ENCODE measurements around the gene SPATA6.
"Not testable (repeated sequence)": the region's sequence is repeated elsewhere in the genome, so short reads cannot be mapped to it uniquely, and the experiment has no call there.

SPATA6 gene

DNA sequence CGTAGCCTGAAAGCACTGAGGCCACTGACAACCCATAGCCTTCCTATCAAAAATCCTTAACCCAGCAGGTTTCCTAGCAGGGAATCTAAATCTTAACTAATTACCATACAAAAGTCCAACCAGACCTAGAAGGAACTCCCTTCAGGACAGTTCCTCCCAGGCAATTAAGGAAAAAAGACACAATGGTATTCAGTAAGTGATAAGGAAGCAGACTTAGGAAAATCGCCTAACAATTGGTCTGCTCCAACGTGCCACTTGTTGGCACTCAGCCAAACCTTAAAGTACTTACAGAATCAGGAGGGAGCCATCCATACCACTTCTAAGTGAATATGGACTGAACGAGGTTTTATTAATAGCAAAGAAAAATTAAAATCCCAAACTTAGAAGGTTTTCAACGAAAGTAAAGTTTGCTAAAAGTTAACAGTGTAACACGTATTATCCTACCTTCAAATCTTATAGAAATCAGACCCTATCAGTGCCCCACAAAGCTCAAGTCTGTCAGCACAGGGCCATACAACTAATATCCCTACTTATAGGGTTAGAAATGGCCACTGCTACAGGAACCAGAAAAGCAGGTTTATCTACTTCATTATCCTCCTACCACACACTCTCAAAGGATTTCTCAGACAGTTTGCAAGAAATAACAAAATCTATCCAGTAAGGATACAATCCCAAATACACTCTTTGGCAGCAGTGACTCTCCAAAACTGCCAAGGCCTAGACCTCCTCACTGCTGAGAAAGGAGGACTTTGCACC lies 29.0 kb downstream of the SPATA6 start:
- no peak for DNase-seq (ENCODE audit: low read depth)
- no peak overlapping the region for H3K4me3 ChIP-seq (ENCODE audit: low read depth, low read length)
- TF ChIP-seq, protein P1, sequence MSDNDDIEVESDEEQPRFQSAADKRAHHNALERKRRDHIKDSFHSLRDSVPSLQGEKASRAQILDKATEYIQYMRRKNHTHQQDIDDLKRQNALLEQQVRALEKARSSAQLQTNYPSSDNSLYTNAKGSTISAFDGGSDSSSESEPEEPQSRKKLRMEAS (IDR thresholded peaks at IDR 0.05; ENCODE audit: low read depth, low read length), result no peak
- TF ChIP-seq POLR2A (IDR thresholded peaks at IDR 0.05; ENCODE audit: extremely low read depth, insufficient read length) (no peak), MYC (IDR thresholded peaks at IDR 0.05; ENCODE audit: low read depth, low read length) (no peak)
- TF ChIP-seq, protein P2, sequence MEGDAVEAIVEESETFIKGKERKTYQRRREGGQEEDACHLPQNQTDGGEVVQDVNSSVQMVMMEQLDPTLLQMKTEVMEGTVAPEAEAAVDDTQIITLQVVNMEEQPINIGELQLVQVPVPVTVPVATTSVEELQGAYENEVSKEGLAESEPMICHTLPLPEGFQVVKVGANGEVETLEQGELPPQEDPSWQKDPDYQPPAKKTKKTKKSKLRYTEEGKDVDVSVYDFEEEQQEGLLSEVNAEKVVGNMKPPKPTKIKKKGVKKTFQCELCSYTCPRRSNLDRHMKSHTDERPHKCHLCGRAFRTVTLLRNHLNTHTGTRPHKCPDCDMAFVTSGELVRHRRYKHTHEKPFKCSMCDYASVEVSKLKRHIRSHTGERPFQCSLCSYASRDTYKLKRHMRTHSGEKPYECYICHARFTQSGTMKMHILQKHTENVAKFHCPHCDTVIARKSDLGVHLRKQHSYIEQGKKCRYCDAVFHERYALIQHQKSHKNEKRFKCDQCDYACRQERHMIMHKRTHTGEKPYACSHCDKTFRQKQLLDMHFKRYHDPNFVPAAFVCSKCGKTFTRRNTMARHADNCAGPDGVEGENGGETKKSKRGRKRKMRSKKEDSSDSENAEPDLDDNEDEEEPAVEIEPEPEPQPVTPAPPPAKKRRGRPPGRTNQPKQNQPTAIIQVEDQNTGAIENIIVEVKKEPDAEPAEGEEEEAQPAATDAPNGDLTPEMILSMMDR (IDR thresholded peaks at IDR 0.05; ENCODE audit: low read depth, low read length), result no peak

DNA sequence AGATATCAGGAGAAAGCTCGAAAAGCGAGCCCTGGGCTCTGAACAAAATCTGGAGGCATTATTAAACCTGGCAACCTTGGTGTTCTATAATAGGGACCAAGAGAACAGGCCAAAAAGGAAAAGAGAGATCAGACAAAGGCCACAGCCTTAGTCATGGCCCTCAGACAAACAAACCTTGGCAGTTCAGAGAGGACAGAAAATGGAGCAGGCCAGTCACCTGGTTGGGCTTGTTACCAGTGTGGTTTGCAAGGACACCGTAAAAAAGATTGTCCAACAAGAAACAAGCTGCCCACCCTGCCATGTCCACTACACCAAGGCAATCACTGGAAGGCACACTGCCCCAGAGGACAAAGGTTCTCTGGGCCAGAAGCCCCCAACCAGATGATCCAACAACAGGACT lies 31.2 kb downstream of the SPATA6 start:
- DNase-seq (ENCODE audit: low read depth); H3K4me3 ChIP-seq (ENCODE audit: low read depth, low read length): not testable (repeated sequence)

DNA sequence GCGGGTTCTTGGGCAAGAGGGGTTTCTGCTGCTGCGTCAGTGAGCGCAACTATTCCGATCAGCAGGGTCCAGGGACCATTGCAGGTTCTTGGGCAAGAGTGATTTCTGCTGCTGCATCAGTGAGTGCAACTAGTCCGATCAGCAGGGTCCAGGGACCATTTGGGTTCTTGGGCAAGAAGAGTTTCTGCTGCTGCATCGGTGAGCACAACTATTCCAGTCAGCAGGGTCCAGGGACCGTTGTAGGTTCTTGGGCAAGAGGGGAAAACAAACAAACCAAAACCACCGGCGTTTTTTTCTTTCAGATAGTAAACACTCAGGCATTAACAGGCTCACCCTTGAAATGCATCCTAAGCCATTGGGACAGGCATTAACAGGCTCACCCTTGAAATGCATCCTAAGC lies 32.6 kb downstream of the SPATA6 start:
- H3K4me3 ChIP-seq (ENCODE audit: low read depth, low read length), result no peak overlapping the region
- no peak for DNase-seq (ENCODE audit: low read depth)
- TF ChIP-seq, protein P2 (IDR thresholded peaks at IDR 0.05; ENCODE audit: low read depth, low read length), result no peak
- TF ChIP-seq, protein P1 (IDR thresholded peaks at IDR 0.05; ENCODE audit: low read depth, low read length), result no peak
- TF ChIP-seq MYC (IDR thresholded peaks at IDR 0.05; ENCODE audit: low read depth, low read length), result no peak
- TF ChIP-seq POLR2A (IDR thresholded peaks at IDR 0.05; ENCODE audit: extremely low read depth, insufficient read length), result no peak

DNA sequence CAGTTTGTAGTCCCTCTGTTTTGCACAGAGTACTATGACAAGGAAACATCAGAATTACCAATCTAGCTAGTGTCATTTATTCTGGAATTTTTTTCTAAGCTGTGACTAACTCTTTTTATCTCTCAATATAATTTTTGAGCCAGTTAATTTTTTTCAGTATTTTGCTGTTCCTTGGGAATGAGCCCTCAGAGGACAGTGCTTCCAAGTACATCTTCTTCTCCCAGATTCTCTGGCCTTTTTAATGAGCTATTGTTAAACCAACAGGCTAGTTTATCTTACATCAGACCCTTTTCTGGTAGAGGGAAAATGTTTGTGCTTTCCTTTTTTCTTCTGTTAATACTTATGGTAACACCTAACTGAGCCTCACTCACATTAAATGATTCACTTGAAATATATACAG lies 34.6 kb downstream of the SPATA6 start:
- DNase-seq (ENCODE audit: low read depth); H3K4me3 ChIP-seq (ENCODE audit: low read depth, low read length): not testable (repeated sequence)

DNA sequence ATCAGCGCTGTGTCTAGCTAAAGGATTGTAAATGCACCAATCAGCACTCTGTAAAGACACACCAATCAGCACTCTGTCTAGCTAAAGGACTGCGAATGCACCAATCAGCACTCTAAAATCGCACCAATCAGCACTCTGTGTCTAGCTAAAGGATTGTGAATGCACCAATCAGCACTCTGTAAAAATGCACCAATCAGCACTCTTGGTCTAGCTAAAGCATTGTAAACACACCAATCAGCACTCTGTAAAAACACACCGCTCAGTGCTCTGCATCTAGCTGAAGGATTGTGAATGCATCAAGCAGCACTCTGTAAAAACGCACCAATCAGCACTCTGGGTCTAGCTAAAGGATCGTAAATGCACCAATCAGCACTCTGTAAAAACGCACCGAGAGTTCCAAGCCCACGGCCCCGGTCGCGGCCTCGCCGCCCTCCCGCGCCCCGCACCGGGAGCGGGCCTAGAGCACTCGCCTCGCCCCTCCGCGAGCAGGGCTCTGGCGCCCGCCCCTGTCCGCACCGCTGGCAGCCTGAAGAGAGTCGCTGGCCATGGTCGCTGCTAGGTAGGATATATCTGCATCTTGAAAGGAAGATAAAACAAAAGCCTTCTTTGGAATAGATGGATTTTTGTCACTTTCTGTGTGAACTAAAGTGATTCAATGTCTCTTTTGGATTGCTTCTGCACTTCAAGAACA lies 36.5 kb downstream of the SPATA6 start:
- not testable (repeated sequence) for DNase-seq (ENCODE audit: low read depth); H3K4me3 ChIP-seq (ENCODE audit: low read depth, low read length)

DNA sequence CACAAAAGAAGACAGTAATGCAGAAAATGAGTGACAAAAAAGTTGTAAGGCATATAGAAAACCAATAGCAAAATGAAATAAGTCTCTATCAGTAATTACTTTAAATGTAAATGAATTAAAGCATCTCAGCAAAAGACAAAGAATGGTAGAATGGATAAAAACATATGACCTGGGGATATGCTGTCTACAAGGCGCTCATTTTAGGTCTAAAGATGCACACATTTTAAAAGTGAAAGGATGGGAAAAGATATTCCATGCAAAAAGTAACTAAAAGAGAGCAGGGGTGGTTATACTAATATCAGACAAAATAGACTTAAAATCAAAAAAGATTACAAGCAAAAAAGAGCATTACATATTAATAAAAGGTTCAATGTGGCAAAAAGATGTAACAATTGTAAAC lies 41.2 kb downstream of the SPATA6 start:
- TF ChIP-seq, protein P2 (IDR thresholded peaks at IDR 0.05; ENCODE audit: low read depth, low read length), result no peak
- TF ChIP-seq MYC (IDR thresholded peaks at IDR 0.05; ENCODE audit: low read depth, low read length), result no peak
- TF ChIP-seq, protein P1 (IDR thresholded peaks at IDR 0.05; ENCODE audit: low read depth, low read length), result no peak
- TF ChIP-seq POLR2A (IDR thresholded peaks at IDR 0.05; ENCODE audit: extremely low read depth, insufficient read length), result no peak
- DNase-seq (ENCODE audit: low read depth), result no peak
- H3K4me3 ChIP-seq (ENCODE audit: low read depth, low read length), result no peak overlapping the region

DNA sequence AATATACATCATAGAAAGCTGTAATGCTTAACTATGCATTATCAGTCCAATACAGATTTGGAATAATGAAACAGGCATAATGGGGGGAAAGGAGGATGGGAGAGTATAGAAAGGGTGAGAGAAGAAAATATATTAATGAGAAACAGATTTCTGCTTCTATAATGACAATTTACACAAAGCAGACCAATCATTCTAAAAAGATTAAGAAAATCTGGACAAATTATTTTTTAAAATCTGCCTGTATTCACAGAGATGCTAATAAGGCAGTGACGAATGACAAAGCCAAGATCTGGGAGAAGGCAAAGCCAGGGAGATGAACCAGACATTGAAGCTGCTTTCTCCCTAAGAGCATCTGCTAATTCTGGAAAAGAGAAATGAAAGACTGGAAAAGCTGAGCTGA lies 50.0 kb downstream of the SPATA6 start:
- no peak for DNase-seq (ENCODE audit: low read depth)
- no peak for TF ChIP-seq POLR2A (IDR thresholded peaks at IDR 0.05; ENCODE audit: extremely low read depth, insufficient read length)
- TF ChIP-seq, protein P1 (IDR thresholded peaks at IDR 0.05; ENCODE audit: low read depth, low read length), result no peak
- TF ChIP-seq, protein P2 (IDR thresholded peaks at IDR 0.05; ENCODE audit: low read depth, low read length), result no peak
- no peak for TF ChIP-seq MYC (IDR thresholded peaks at IDR 0.05; ENCODE audit: low read depth, low read length)
- H3K4me3 ChIP-seq (ENCODE audit: low read depth, low read length), result no peak overlapping the region
